T-helper 1 cell treated with Interleukin-12 subunit alpha and Interleukin-12 subunit beta and Interleukin-4 antibody, amounts not matched to agents 30 ng/mL and 1 ng/mL, for 36 hours (primary cell): ENCODE measurements around the gene GAS2L1. TPM values are rescaled to one million over a fixed set of nuclear protein-coding genes. Genes with fewer than 3 reads are reported as not detected.

Experiments used
- intact Hi-C: fragments of 100-400 bp; cut with micrococcal nuclease; formaldehyde crosslinking; loops from one replicate; pipeline ENCODE4 v1.15.1; 2024
- total RNA-seq: library from RNA; stranded (reverse); gene quantifications from 2 replicates; pipeline ENCODE4 v1.2.3, GENCODE V29; 2022

GAS2L1 gene
- total RNA-seq, 1 donor from 2014 or later, result 2.7 TPM

GRCh38 chr22:29325356-29325755, 18.9 kb downstream of the GAS2L1 start:
- intact Hi-C loops, result no loop called here

GRCh38 chr22:29325785-29326315, 19.4 kb downstream of the GAS2L1 start:
- intact Hi-C loops, result no loop called here

- intact Hi-C loops, result no loop called here
Measured at GRCh38 chr22:29326481-29326880, 20.0 kb downstream of the GAS2L1 start.

GRCh38 chr22:29327089-29327764, 20.8 kb downstream of the GAS2L1 start:
- intact Hi-C loops, result no loop called here

GRCh38 chr22:29328055-29328454, 21.6 kb downstream of the GAS2L1 start:
- intact Hi-C loops, result no loop called here

GRCh38 chr22:29328566-29329500, 22.4 kb downstream of the GAS2L1 start:
- intact Hi-C loops, result no loop called here

- intact Hi-C loops, result no loop called here
Measured at GRCh38 chr22:29329581-29329980, 23.1 kb downstream of the GAS2L1 start.

GRCh38 chr22:29330291-29330690, 23.8 kb downstream of the GAS2L1 start:
- intact Hi-C loops, result no loop called here

- intact Hi-C loops, result no loop called here
Measured at GRCh38 chr22:29330753-29331152, 24.3 kb downstream of the GAS2L1 start.

- intact Hi-C loops, result no loop called here
Measured at GRCh38 chr22:29331213-29331612, 24.8 kb downstream of the GAS2L1 start.

- intact Hi-C loops, result no loop called here
Measured at GRCh38 chr22:29331658-29332300, 25.3 kb downstream of the GAS2L1 start.

GRCh38 chr22:29332886-29333496, 26.5 kb downstream of the GAS2L1 start:
- intact Hi-C loops, result no loop called here

- intact Hi-C loops, result no loop called here
Measured at GRCh38 chr22:29334148-29334547, 27.7 kb downstream of the GAS2L1 start.

GRCh38 chr22:29334696-29335344, 28.4 kb downstream of the GAS2L1 start:
- intact Hi-C loops, result no loop called here

- intact Hi-C loops, result no loop called here
Measured at GRCh38 chr22:29335656-29336055, 29.2 kb downstream of the GAS2L1 start.

- intact Hi-C loops, result no loop called here
Measured at GRCh38 chr22:29336751-29337490, 30.5 kb downstream of the GAS2L1 start.

- intact Hi-C loops, result no loop called here
Measured at GRCh38 chr22:29337631-29338284, 31.3 kb downstream of the GAS2L1 start.

GRCh38 chr22:29338398-29338797, 31.9 kb downstream of the GAS2L1 start:
- intact Hi-C loops, result no loop called here

GRCh38 chr22:29339381-29340235, 33.2 kb downstream of the GAS2L1 start:
- intact Hi-C loops, result no loop called here
